Central memory CD4-positive, alpha-beta T cell (primary cell): ENCODE data around the gene C7orf57.
"Not testable (repeated sequence)": the region's sequence is repeated elsewhere in the genome, so short reads cannot be mapped to it uniquely, and the experiment has no call there.

Experiments
- DNase-seq: peaks from one replicate; pipeline ENCODE4 v3.0.0; 2022

Gene C7orf57

GRCh38 chr7:48035967-48036478 lies 680 bp downstream of the C7orf57 start:
- DNase-seq, result no peak

GRCh38 chr7:48038815-48039506 lies 3.6 kb downstream of the C7orf57 start:
- DNase-seq, result no peak

- DNase-seq, result no peak
These were observed 5.8 kb downstream of the C7orf57 start for GRCh38 chr7:48040944-48041652.

GRCh38 chr7:48041653-48041970 lies 6.3 kb downstream of the C7orf57 start:
- DNase-seq, result no peak

GRCh38 chr7:48042216-48042615 lies 6.9 kb downstream of the C7orf57 start:
- DNase-seq, result no peak

GRCh38 chr7:48042636-48043035 lies 7.3 kb downstream of the C7orf57 start:
- DNase-seq, result no peak

GRCh38 chr7:48045195-48045765 lies 9.9 kb downstream of the C7orf57 start:
- no peak for DNase-seq

GRCh38 chr7:48046458-48046857 lies 11.1 kb downstream of the C7orf57 start:
- peak; percentile 44 for DNase-seq

GRCh38 chr7:48048113-48048512 lies 12.8 kb downstream of the C7orf57 start:
- no peak for DNase-seq

- no peak for DNase-seq
These were observed 14.5 kb downstream of the C7orf57 start for GRCh38 chr7:48049850-48050249.

- no peak for DNase-seq
These were observed 17.4 kb downstream of the C7orf57 start for GRCh38 chr7:48052748-48053147.

- no peak for DNase-seq
These were observed 18.4 kb downstream of the C7orf57 start for GRCh38 chr7:48053736-48054135.

- DNase-seq, result no peak
These were observed 23.6 kb downstream of the C7orf57 start for GRCh38 chr7:48058990-48059389.

GRCh38 chr7:48059706-48060105 lies 24.4 kb downstream of the C7orf57 start:
- no peak for DNase-seq

GRCh38 chr7:48063985-48064384 lies 28.6 kb downstream of the C7orf57 start:
- no peak for DNase-seq

- no peak for DNase-seq
These were observed 32.1 kb downstream of the C7orf57 start for GRCh38 chr7:48067475-48067874.

GRCh38 chr7:48074204-48074654 lies 38.9 kb downstream of the C7orf57 start:
- DNase-seq, result no peak

GRCh38 chr7:48077423-48077822 lies 42.1 kb downstream of the C7orf57 start:
- DNase-seq, result no peak

GRCh38 chr7:48078470-48078869 lies 43.1 kb downstream of the C7orf57 start:
- DNase-seq, result no peak

- not testable (repeated sequence) for DNase-seq
These were observed 47.0 kb downstream of the C7orf57 start for GRCh38 chr7:48082378-48082777.

- peak; percentile 37 for DNase-seq
These were observed 47.9 kb downstream of the C7orf57 start for GRCh38 chr7:48083114-48083830.

GRCh38 chr7:48084727-48085432 lies 49.5 kb downstream of the C7orf57 start:
- peak; percentile 55 for DNase-seq

GRCh38 chr7:48085433-48085791 lies 50.1 kb downstream of the C7orf57 start:
- DNase-seq, result no peak
